ENCODE results near the gene ANKS1B. TPM values are rescaled to one million over a fixed set of nuclear protein-coding genes. Genes with fewer than 3 reads are reported as not detected.

Gene ANKS1B
- total and polyA plus RNA-seq, 10 of the 15 experiments (the other 5 are each of a cell fraction or from before 2014, with no cell fraction given): 0.16 to 1.3 (median 0.82) TPM; not detected in 7

DNA sequence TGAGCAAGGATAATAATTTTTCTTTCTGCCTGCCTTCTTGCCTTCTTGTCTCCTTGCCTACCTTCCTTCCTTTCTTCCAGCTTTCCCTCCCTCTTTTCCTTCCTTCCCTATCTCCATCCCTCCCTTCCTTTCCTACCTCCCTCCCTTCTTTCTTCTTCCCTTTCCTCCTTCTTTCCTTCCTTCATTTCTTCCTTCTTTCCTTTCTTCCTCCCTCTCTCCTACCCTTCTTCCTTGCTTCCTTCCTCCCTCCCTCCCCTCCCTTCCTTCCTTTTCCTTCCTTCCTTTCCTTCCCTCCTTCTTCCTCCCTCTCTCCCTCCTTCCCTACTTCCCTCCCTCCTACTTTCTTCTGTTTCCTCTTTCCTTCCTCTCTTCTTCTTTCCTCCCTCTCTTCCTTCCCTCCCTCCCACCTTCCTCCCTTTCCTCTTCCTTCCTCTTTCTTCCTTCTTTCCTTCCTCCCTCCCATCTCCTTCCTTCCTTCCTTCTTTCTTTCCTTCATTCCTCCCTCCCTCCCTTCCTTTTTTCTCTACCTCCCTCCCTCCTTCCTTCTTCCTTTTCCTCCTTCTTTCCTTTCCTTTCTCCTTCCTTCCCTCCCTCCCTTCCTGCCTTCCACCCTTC lies 1009.9 kb downstream of the ANKS1B start:
- Histone ChIP-seq H3K4me1 (ENCODE audit: control insufficient read depth, insufficient read depth, low read length) (no peaks in the 10 kb centered on the region), H3K4me2 (ENCODE audit: control insufficient read depth, insufficient read depth) (no peak overlapping the region), H3K79me2 (ENCODE audit: control insufficient read depth, insufficient read depth, low read length) (no peaks in the 10 kb centered on the region), H3K36me3 (ENCODE audit: control insufficient read depth in 2 of 2, insufficient read depth in 2 of 2, low read length in 1 of 2) (no peaks in the 10 kb centered on the region), H3K4me3 (no peak overlapping the region), H3K27ac (ENCODE audit: control insufficient read depth, insufficient read depth) (no peak overlapping the region), H3K9me3 (replicated peaks; ENCODE audit: control insufficient read depth, insufficient read depth, low read length) (no peaks in the 10 kb centered on the region), H4K20me1 (ENCODE audit: control insufficient read depth, insufficient read depth) (no peaks in the 10 kb centered on the region), H3K9ac (ENCODE audit: control insufficient read depth, insufficient read depth, low read length) (no peak overlapping the region), H2AFZ (ENCODE audit: control insufficient read depth, low read depth, low read length) (no peak overlapping the region), H3K27me3 (replicated peaks in 1 of 2; ENCODE audit: control insufficient read depth in 2 of 2, insufficient read depth in 2 of 2, low read length in 1 of 2) (no peaks in the 10 kb centered on the region)
- ChIA-PET CTCF (no interaction called here), SMC1A (ENCODE audit: uncharacterized antibody, unreplicated experiment) (no interaction called here), RAD21 (ENCODE audit: unreplicated experiment) (no interaction called here), POLR2A (no interaction called here)
- DNase-seq (ENCODE audit: low read depth, low spot score) (no peak), FAIRE-seq (no peak), ATAC-seq (no peak)
- in situ Hi-C loops (cut with MboI): loop anchor here (25.0 kb wide), 1 partner anchor 538 kb away; no protein-coding TSS in a partner anchor
- no TSS peak for BruUV-seq (replicated peaks)
- TF ChIP-seq HCFC1 (IDR thresholded peaks at IDR 0.05; ENCODE audit: low read length) (no peak), ZNF592 (IDR thresholded peaks at IDR 0.05) (no peak), RCOR1 (conservative IDR thresholded peaks at IDR 0.05; ENCODE audit: low read depth, low read length) (no peak), E2F8 (IDR thresholded peaks at IDR 0.05; ENCODE audit: low read depth, partially characterized antibody) (no peak), EP300 (IDR thresholded peaks at IDR 0.05; ENCODE audit: borderline replicate concordance in 1 of 2, control insufficient read depth in 1 of 2, low read depth in 2 of 2, low read length in 2 of 2) (no peak), PKNOX1 (IDR thresholded peaks at IDR 0.05) (no peak), SMAD5 (IDR thresholded peaks at IDR 0.05; ENCODE audit: low read depth) (no peak), POLR2AphosphoS5 (IDR thresholded peaks at IDR 0.05; ENCODE audit: low read length) (no peak), NFYB (IDR thresholded peaks at IDR 0.05; ENCODE audit: insufficient read depth, low read depth, low read length) (no peak)
- intact Hi-C loops (cut with micrococcal nuclease; ENCODE audit: unreplicated experiment): no loop called here
